ENCODE measurements around the gene TM9SF4. TPM values are rescaled to one million over a fixed set of nuclear protein-coding genes. Genes with fewer than 3 reads are reported as not detected.

Gene TM9SF4
- total and polyA plus RNA-seq, 4 donors, result 18.4 to 46.6 (median 38.5) TPM

GRCh38 chr20:32123088-32123487 is 13.6 kb downstream of the TM9SF4 start:
- Histone ChIP-seq H3K4me3 (no peak overlapping the region), H3K9me3 (ENCODE audit: control insufficient read depth in 4 of 4, insufficient read depth in 3 of 4, low read length in 3 of 4) (no peaks in the 10 kb centered on the region), H3K4me1 (ENCODE audit: control insufficient read depth in 5 of 5, insufficient read depth in 5 of 5, low read length in 5 of 5) (peaks cover 0 to 2% (median 0%) of the 10 kb centered on the region in 5 donors), H3K36me3 (ENCODE audit: control insufficient read depth in 4 of 4, insufficient read depth in 4 of 4, low read length in 4 of 4) (peaks cover 0 to 4% (median 0%) of the 10 kb centered on the region in 4 donors), H3K27me3 (ENCODE audit: control insufficient read depth in 3 of 3, insufficient read depth in 3 of 3, low read length in 2 of 3) (no peaks in the 10 kb centered on the region), H3K27ac (ENCODE audit: low read depth in 1 of 2, low read length in 1 of 2) (no peak overlapping the region), H3K9ac (ENCODE audit: insufficient read depth in 1 of 2, low read length in 2 of 2) (no peak overlapping the region)
- no peak for DNase-seq
- TF ChIP-seq CTCF (IDR thresholded peaks at IDR 0.05; ENCODE audit: control extremely low read depth, extremely low read depth), result no peak
- 91 to 92% methylated on average over 1 of the region's 4 CpGs for WGBS, 2 donors
- no peak for ATAC-seq (ENCODE audit: insufficient read depth, low FRiP score)

GRCh38 chr20:32124916-32125454 is 15.5 kb downstream of the TM9SF4 start:
- Histone ChIP-seq H3K4me3 (no peak overlapping the region), H3K36me3 (ENCODE audit: control insufficient read depth in 4 of 4, insufficient read depth in 4 of 4, low read length in 4 of 4) (peaks cover 0 to 4% (median 0%) of the 10 kb centered on the region in 4 donors), H3K4me1 (ENCODE audit: control insufficient read depth in 5 of 5, insufficient read depth in 5 of 5, low read length in 5 of 5) (no peaks in the 10 kb centered on the region), H3K27me3 (ENCODE audit: control insufficient read depth in 3 of 3, insufficient read depth in 3 of 3, low read length in 2 of 3) (no peaks in the 10 kb centered on the region), H3K9me3 (ENCODE audit: control insufficient read depth in 4 of 4, insufficient read depth in 3 of 4, low read length in 3 of 4) (no peaks in the 10 kb centered on the region), H3K9ac (ENCODE audit: insufficient read depth in 1 of 2, low read length in 2 of 2) (no peak overlapping the region), H3K27ac (ENCODE audit: low read depth in 1 of 2, low read length in 1 of 2) (no peak overlapping the region)
- DNase-seq (no peak), ATAC-seq (ENCODE audit: insufficient read depth, low FRiP score) (no peak)
- no peak for TF ChIP-seq CTCF (IDR thresholded peaks at IDR 0.05; ENCODE audit: control extremely low read depth, extremely low read depth)
- 90 to 93% methylated on average over 4 of the region's 4 CpGs for WGBS, 2 donors

GRCh38 chr20:32125506-32125905 is 16.0 kb downstream of the TM9SF4 start:
- ATAC-seq (ENCODE audit: insufficient read depth, low FRiP score), result no peak
- Histone ChIP-seq H3K27me3 (ENCODE audit: control insufficient read depth in 3 of 3, insufficient read depth in 3 of 3, low read length in 2 of 3) (no peaks in the 10 kb centered on the region), H3K27ac (ENCODE audit: low read depth in 1 of 2, low read length in 1 of 2) (no peak overlapping the region), H3K36me3 (ENCODE audit: control insufficient read depth in 4 of 4, insufficient read depth in 4 of 4, low read length in 4 of 4) (peaks cover 0 to 4% (median 0%) of the 10 kb centered on the region in 4 donors), H3K9ac (ENCODE audit: insufficient read depth in 1 of 2, low read length in 2 of 2) (no peak overlapping the region), H3K9me3 (ENCODE audit: control insufficient read depth in 4 of 4, insufficient read depth in 3 of 4, low read length in 3 of 4) (no peaks in the 10 kb centered on the region), H3K4me1 (ENCODE audit: control insufficient read depth in 5 of 5, insufficient read depth in 5 of 5, low read length in 5 of 5) (no peaks in the 10 kb centered on the region), H3K4me3 (no peak overlapping the region)
- TF ChIP-seq CTCF (IDR thresholded peaks at IDR 0.05; ENCODE audit: control extremely low read depth, extremely low read depth), result no peak
- no peak for DNase-seq
- WGBS, 2 donors, result 95 to 97% methylated on average over 5 of the region's 5 CpGs

- no peak overlapping the region for H3K9ac ChIP-seq (ENCODE audit: insufficient read depth in 1 of 2, low read length in 2 of 2)
- no peak for TF ChIP-seq CTCF (IDR thresholded peaks at IDR 0.05; ENCODE audit: control extremely low read depth, extremely low read depth)
- H3K9me3 ChIP-seq (ENCODE audit: control insufficient read depth in 4 of 4, insufficient read depth in 3 of 4, low read length in 3 of 4), result no peaks in the 10 kb centered on the region
- no peak for ATAC-seq (ENCODE audit: insufficient read depth, low FRiP score)
- H3K4me1 ChIP-seq (ENCODE audit: control insufficient read depth in 5 of 5, insufficient read depth in 5 of 5, low read length in 5 of 5), result no peaks in the 10 kb centered on the region
- DNase-seq, result no peak
- H3K27ac ChIP-seq (ENCODE audit: low read depth in 1 of 2, low read length in 1 of 2), result no peak overlapping the region
- no peaks in the 10 kb centered on the region for H3K27me3 ChIP-seq (ENCODE audit: control insufficient read depth in 3 of 3, insufficient read depth in 3 of 3, low read length in 2 of 3)
- WGBS, 2 donors, result 97 to 99% methylated on average over 8 of the region's 8 CpGs
- peaks cover 0 to 4% (median 0%) of the 10 kb centered on the region in 4 donors for H3K36me3 ChIP-seq (ENCODE audit: control insufficient read depth in 4 of 4, insufficient read depth in 4 of 4, low read length in 4 of 4)
- H3K4me3 ChIP-seq, result no peak overlapping the region
These were observed 17.4 kb downstream of the TM9SF4 start for GRCh38 chr20:32126919-32127318.
